ENCODE measurements around the gene WDR33. TPM values are rescaled to one million over a fixed set of nuclear protein-coding genes. Genes with fewer than 3 reads are reported as not detected.
A peak's percentile ranks its signal among the peaks of the same experiment; 100 is the strongest.

WDR33 gene
- total and polyA plus RNA-seq, 2 of the 13 experiments (the other 11 are each of a cell fraction or from before 2014, with no cell fraction given), result 54.9 to 78.2 TPM

DNA sequence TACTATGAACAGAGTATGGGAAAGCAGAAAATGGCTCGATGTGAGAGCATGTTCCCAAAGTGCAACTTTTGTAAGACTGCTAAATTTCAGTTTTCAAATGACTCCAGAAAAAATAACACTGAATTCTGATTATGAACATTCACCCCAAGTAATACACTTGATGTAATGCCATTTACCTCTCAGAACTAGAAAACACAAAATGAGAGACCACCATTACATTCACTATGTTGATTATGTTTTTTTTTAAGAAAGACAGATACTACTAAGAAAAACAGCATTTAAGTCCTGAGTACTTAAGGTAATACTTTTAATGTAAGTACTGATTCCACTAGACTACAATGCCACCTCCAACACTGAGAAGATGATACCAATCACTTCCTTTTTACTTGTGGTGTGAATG lies 71.2 kb downstream of the WDR33 start:
- no peak overlapping the region for H3K4me2 ChIP-seq (ENCODE audit: low read depth, low read length)
- no peak overlapping the region for H3K27ac ChIP-seq (ENCODE audit: extremely low read length, insufficient read depth, low read length)
- BruUV-seq (replicated peaks), result no TSS peak
- no peaks in the 10 kb centered on the region for H3K79me2 ChIP-seq (ENCODE audit: insufficient read depth, low read length)
- peaks cover 4 to 20% of the 10 kb centered on the region in 2 experiments for H3K36me3 ChIP-seq (replicated peaks in 1 of 2; ENCODE audit: control insufficient read depth in 1 of 2, insufficient read depth in 2 of 2, low read length in 2 of 2)
- H3K27me3 ChIP-seq (ENCODE audit: control insufficient read depth in 1 of 2, insufficient read depth in 2 of 2, low read length in 2 of 2), result no peaks in the 10 kb centered on the region
- CTCF ChIA-PET (ENCODE audit: low intra/inter-chr PET ratio, low total read pairs), result no interaction called here
- POLR2A ChIA-PET, result no interaction called here
- H4K20me1 ChIP-seq (ENCODE audit: insufficient read depth, low read length), result no peaks in the 10 kb centered on the region
- no peak overlapping the region for H3K9ac ChIP-seq (ENCODE audit: insufficient read depth, low read depth, low read length)
- no peak for FAIRE-seq
- in situ Hi-C loops (cut with HindIII; ENCODE audit: extremely low pct_ligation_motif_present, low pct_unique_long_range_greater_than_20kb), result no loop called here
- peaks cover 50% of the 10 kb centered on the region for H3K4me1 ChIP-seq (ENCODE audit: insufficient read depth, low read length)
- no peak for TF ChIP-seq ZNF329 (CRISPR knock-in tag; IDR thresholded peaks at IDR 0.05; ENCODE audit: low read depth)
- no peak for TF ChIP-seq ZNF792 (CRISPR knock-in tag; IDR thresholded peaks at IDR 0.05)
- no peak for TF ChIP-seq PHF5A (CRISPR knock-in tag; IDR thresholded peaks at IDR 0.05; ENCODE audit: low read depth, unreplicated experiment)
- intact Hi-C loops (cut with micrococcal nuclease; ENCODE audit: unreplicated experiment), result no loop called here
- no peak overlapping the region for H3K4me3 ChIP-seq (replicated peaks in 1 of 3; ENCODE audit: insufficient read depth in 1 of 3, low read depth in 2 of 3, low read length in 3 of 3)
- DNase-seq (ENCODE audit: low spot score), result no peak
- ATAC-seq, result no peak
- WGBS (ENCODE audit: low lambda C conversion rate), result 96% methylated on average over 1 of the region's 1 CpG
- no peaks in the 10 kb centered on the region for H3K9me3 ChIP-seq (ENCODE audit: low read length)
- no peak overlapping the region for H2AFZ ChIP-seq (ENCODE audit: low read length)

DNA sequence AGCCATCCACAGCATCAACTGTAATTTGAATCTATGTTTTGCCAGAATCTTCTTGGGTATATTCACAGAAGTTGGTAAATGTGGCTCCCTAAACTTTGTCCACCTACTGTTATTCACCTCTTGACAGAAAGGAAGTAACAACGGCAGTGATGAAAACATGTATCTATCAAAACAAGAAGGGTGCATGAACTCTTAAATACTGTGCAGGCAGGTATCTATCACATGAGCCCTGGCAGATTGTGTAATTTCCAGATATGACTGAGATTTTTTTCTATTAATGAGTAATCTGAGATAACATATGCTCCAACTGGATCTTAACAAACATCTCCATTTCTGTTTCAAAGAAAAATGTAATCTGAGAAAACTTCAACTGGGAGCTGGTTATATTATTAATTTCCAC lies 73.1 kb downstream of the WDR33 start:
- no peak for ATAC-seq
- Histone ChIP-seq H3K27me3 (ENCODE audit: control insufficient read depth in 1 of 2, insufficient read depth in 2 of 2, low read length in 2 of 2) (no peaks in the 10 kb centered on the region), H3K4me1 (ENCODE audit: insufficient read depth, low read length) (peaks cover 58% of the 10 kb centered on the region), H3K9me3 (ENCODE audit: low read length) (no peaks in the 10 kb centered on the region), H2AFZ (ENCODE audit: low read length) (no peak overlapping the region), H3K27ac (ENCODE audit: extremely low read length, insufficient read depth, low read length) (no peak overlapping the region), H3K79me2 (ENCODE audit: insufficient read depth, low read length) (no peaks in the 10 kb centered on the region), H3K36me3 (replicated peaks in 1 of 2; ENCODE audit: control insufficient read depth in 1 of 2, insufficient read depth in 2 of 2, low read length in 2 of 2) (peaks cover 2 to 9% of the 10 kb centered on the region in 2 experiments), H3K9ac (ENCODE audit: insufficient read depth, low read depth, low read length) (no peak overlapping the region), H4K20me1 (ENCODE audit: insufficient read depth, low read length) (no peaks in the 10 kb centered on the region), H3K4me2 (ENCODE audit: low read depth, low read length) (no peak overlapping the region), H3K4me3 (replicated peaks in 1 of 3; ENCODE audit: insufficient read depth in 1 of 3, low read depth in 2 of 3, low read length in 3 of 3) (no peak overlapping the region)
- no peak for DNase-seq (ENCODE audit: low spot score)
- in situ Hi-C loops (cut with HindIII; ENCODE audit: extremely low pct_ligation_motif_present, low pct_unique_long_range_greater_than_20kb), result no loop called here
- FAIRE-seq, result no peak
- intact Hi-C loops (cut with micrococcal nuclease; ENCODE audit: unreplicated experiment), result no loop called here
- WGBS (ENCODE audit: low lambda C conversion rate), result 44% methylated on average over 1 of the region's 1 CpG
- ChIA-PET CTCF (ENCODE audit: low intra/inter-chr PET ratio, low total read pairs) (no interaction called here), POLR2A (no interaction called here)
- TF ChIP-seq CEBPB (IDR thresholded peaks at IDR 0.05; ENCODE audit: borderline replicate concordance, low read depth, low read length), result peak; percentile 36; the same call in 1 of the 2 replicates
- TF ChIP-seq RARA (CRISPR knock-in tag; IDR thresholded peaks at IDR 0.05), result peak; percentile 11; the same call in 1 of the 2 replicates
- no peak for TF ChIP-seq GATAD1 (CRISPR knock-in tag; IDR thresholded peaks at IDR 0.05)
- no TSS peak for BruUV-seq (replicated peaks)
